ENCODE data around the gene KBTBD3.

GRCh38 chr11:106031936-106032335 is 45.2 kb downstream of the KBTBD3 start:
- TF ChIP-seq, protein P1, sequence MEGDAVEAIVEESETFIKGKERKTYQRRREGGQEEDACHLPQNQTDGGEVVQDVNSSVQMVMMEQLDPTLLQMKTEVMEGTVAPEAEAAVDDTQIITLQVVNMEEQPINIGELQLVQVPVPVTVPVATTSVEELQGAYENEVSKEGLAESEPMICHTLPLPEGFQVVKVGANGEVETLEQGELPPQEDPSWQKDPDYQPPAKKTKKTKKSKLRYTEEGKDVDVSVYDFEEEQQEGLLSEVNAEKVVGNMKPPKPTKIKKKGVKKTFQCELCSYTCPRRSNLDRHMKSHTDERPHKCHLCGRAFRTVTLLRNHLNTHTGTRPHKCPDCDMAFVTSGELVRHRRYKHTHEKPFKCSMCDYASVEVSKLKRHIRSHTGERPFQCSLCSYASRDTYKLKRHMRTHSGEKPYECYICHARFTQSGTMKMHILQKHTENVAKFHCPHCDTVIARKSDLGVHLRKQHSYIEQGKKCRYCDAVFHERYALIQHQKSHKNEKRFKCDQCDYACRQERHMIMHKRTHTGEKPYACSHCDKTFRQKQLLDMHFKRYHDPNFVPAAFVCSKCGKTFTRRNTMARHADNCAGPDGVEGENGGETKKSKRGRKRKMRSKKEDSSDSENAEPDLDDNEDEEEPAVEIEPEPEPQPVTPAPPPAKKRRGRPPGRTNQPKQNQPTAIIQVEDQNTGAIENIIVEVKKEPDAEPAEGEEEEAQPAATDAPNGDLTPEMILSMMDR (IDR thresholded peaks at IDR 0.05): no peak
- TF ChIP-seq EZH2phosphoT487 (IDR thresholded peaks at IDR 0.05) (no peak), EZH2 (IDR thresholded peaks at IDR 0.05) (no peak)

Data from neural progenitor cell (in vitro differentiated cells).